Panc1 (cell line): ENCODE data around the gene URGCP. TPM values are rescaled to one million over a fixed set of nuclear protein-coding genes. Genes with fewer than 3 reads are reported as not detected.
A peak's percentile ranks its signal among the peaks of the same experiment; 100 is the strongest.

Source experiments
- ATAC-seq: fragments of 200-7000 bp; cut with Tn5 transposase; 2 replicates; pipeline ENCODE4 v1.9.1; 2020; ENCODE audit warnings: mild to moderate bottlenecking, moderate library complexity
- BruUV-seq: library from RNA; stranded (reverse); fragments of 400-500 nt; replicated peaks from 2 replicates; lab custom pipeline; 2021; lab: Mats Ljungman, UMichigan
- CTCF ChIA-PET: fragments of 300-600 bp; sonication (Branson Sonifier 250); formaldehyde crosslinking; loops from one replicate; lab custom pipeline; 2022; ENCODE audit warnings: antibody characterized with exemption; lab: Charles Lee
- POLR2A ChIA-PET: fragments of 300-600 bp; sonication (Branson Sonifier 250); formaldehyde crosslinking; loops from one replicate; lab custom pipeline; 2022; ENCODE audit warnings: antibody characterized with exemption; lab: Charles Lee
- DNase-seq: peaks from one replicate; pipeline ENCODE4 v3.0.0-alpha.2; 2010; ENCODE audit warnings: low read depth, low spot score
- H3K27ac ChIP-seq: 2 replicates; pipeline ENCODE4 v1.5.1; 2011; ENCODE audit warnings: mild to moderate bottlenecking, low read length, inconsistent platforms
- H3K27me3 ChIP-seq: fragments of 200-500 bp; sonication (Bioruptor generic); 2 replicates; pipeline ENCODE4 v1.6.0; 2014; ENCODE audit warnings: low read length, inconsistent platforms; ENCODE audit not compliant: control insufficient read depth, insufficient read depth
- H3K36me3 ChIP-seq: fragments of 200-500 bp; sonication (Bioruptor generic); 2 replicates; pipeline ENCODE4 v1.5.1; 2014; ENCODE audit warnings: inconsistent platforms, mild to moderate bottlenecking, low read length, moderate library complexity; ENCODE audit not compliant: control insufficient read depth, insufficient read depth
- H3K4me1 ChIP-seq: 2 replicates; pipeline ENCODE4 v1.5.1; 2011; ENCODE audit warnings: inconsistent platforms, mild to moderate bottlenecking, low read length, moderate library complexity; ENCODE audit not compliant: control insufficient read depth, insufficient read depth
- H3K4me3 ChIP-seq, 2 experiments: 2 replicates each; pipeline ENCODE4 v1.5.1; 2011 to 2012; ENCODE audit warnings: low read depth in 2 of 2, low read length in 2 of 2, mild to moderate bottlenecking in 2 of 2, inconsistent platforms in 1 of 2, moderate library complexity in 1 of 2
- H3K9me3 ChIP-seq: fragments of 200-500 bp; sonication (Bioruptor generic); 2 replicates; pipeline ENCODE4 v1.5.1; 2014; ENCODE audit warnings: low read depth, mild to moderate bottlenecking, inconsistent platforms, low read length, moderate library complexity; ENCODE audit not compliant: control insufficient read depth, insufficient read depth
- CTCF ChIP-seq: fragments of 450-650 bp; IDR thresholded peaks from 2 replicates; pipeline ENCODE4 v1.5.1; 2017; ENCODE audit warnings: mild to moderate bottlenecking
- POLR2AphosphoS5 ChIP-seq: IDR thresholded peaks from 2 replicates; pipeline ENCODE4 v1.6.1; 2012; ENCODE audit warnings: mild to moderate bottlenecking, low read depth, low read length, moderate library complexity
- REST ChIP-seq, 2 experiments: IDR thresholded peaks; 2 replicates each; pipeline ENCODE4 v1.6.1; 2011 to 2012; ENCODE audit warnings: low read depth in 2 of 2, control low read depth in 1 of 2, low read length in 1 of 2, mild to moderate bottlenecking in 1 of 2, moderate library complexity in 1 of 2; ENCODE audit not compliant: insufficient read depth in 1 of 2
- SIN3A ChIP-seq: IDR thresholded peaks from 2 replicates; pipeline ENCODE4 v1.6.1; 2012; ENCODE audit warnings: low read depth, mild to moderate bottlenecking, low read length, moderate library complexity, borderline replicate concordance; ENCODE audit not compliant: insufficient read depth
- TCF7L2 ChIP-seq: IDR thresholded peaks from 2 replicates; pipeline ENCODE4 v1.6.1; 2011; ENCODE audit warnings: mild to moderate bottlenecking, low read depth, low read length, inconsistent platforms
- in situ Hi-C: cut with HindIII; loops from 2 replicates; pipeline ENCODE4 v1.10.0; 2016; ENCODE audit warnings: low sequenced_read_pairs, low pct_unique_long_range_greater_than_20kb
- intact Hi-C: fragments of 100-400 bp; cut with micrococcal nuclease; formaldehyde crosslinking; loops from one replicate; pipeline ENCODE4 v1.10.0; 2022; ENCODE audit not compliant: unreplicated experiment
- total RNA-seq: library from RNA; stranded (reverse); gene quantifications from one replicate; pipeline ENCODE4 v1.2.1, GENCODE V29; 2021; ENCODE audit not compliant: unreplicated experiment

URGCP gene
- total RNA-seq, 1 experiment from 2014 or later, result 34.3 TPM

GRCh38 chr7:43843296-43843695 lies 63.1 kb downstream of the URGCP start:
- Histone ChIP-seq H3K4me1 (no peaks in the 10 kb centered on the region), H3K9me3 (no peaks in the 10 kb centered on the region), H3K36me3 (no peaks in the 10 kb centered on the region), H3K4me3 (no peak overlapping the region), H3K27ac (no peak overlapping the region), H3K27me3 (no peaks in the 10 kb centered on the region; the same call in 1 of the 2 replicates)
- TF ChIP-seq SIN3A, result no peak
- BruUV-seq, result no TSS peak
- in situ Hi-C loops, result no loop called here
- intact Hi-C loops, result no loop called here
- POLR2A ChIA-PET, result no interaction called here
- ATAC-seq (no peak), DNase-seq (no peak)
- CTCF ChIA-PET, result interaction anchor here (0.6 kb wide), 1 partner anchor 47 kb away, joined by 4 read pairs; no protein-coding TSS in a partner anchor

- in situ Hi-C loops, result no loop called here
- CTCF ChIA-PET, result interaction anchor here (0.5 to 2.3 kb wide), 6 partner anchors 77 to 1606 kb away, joined by 3 to 29 read pairs (median 4); partner anchors contain the start of gene STK17A
- POLR2A ChIA-PET, result no interaction called here
These were observed 68.2 kb downstream of the URGCP start for GRCh38 chr7:43838201-43838658.

More at GRCh38 chr7:43838201-43838658, 68.2 kb downstream of the URGCP start:
- Histone ChIP-seq H3K4me3 (peak overlapping the region in 1 of 2 experiments; percentile 45; a peak in 1 of 4 replicates), H3K27ac (peak overlapping the region; percentile 37; the same call in 1 of the 2 replicates), H3K36me3 (no peaks in the 10 kb centered on the region), H3K4me1 (no peaks in the 10 kb centered on the region), H3K27me3 (no peaks in the 10 kb centered on the region; the same call in 1 of the 2 replicates), H3K9me3 (no peaks in the 10 kb centered on the region)
- no TSS peak for BruUV-seq
- intact Hi-C loops, result loop anchor here (2.0 to 5.0 kb wide), 2 partner anchors 111 to 255 kb away; partner anchors contain the start of genes COA1 and STK17A
- DNase-seq (no peak), ATAC-seq (peak; percentile 44; the same call in 1 of the 2 replicates)
- TF ChIP-seq REST (IDR thresholded peaks at IDR 0.05; ENCODE audit: insufficient read depth in 1 of 2, low read depth in 2 of 2, low read length in 1 of 2) (no peak), CTCF (no peak), TCF7L2 (no peak), SIN3A (no peak), POLR2AphosphoS5 (no peak)
